Measurements from ENCODE around the gene ANO9. TPM values are rescaled to one million over a fixed set of nuclear protein-coding genes. Genes with fewer than 3 reads are reported as not detected.

Gene ANO9
- total RNA-seq, 6 donors from 2014 or later = 11.7 to 62.9 (median 18.8) TPM

DNA sequence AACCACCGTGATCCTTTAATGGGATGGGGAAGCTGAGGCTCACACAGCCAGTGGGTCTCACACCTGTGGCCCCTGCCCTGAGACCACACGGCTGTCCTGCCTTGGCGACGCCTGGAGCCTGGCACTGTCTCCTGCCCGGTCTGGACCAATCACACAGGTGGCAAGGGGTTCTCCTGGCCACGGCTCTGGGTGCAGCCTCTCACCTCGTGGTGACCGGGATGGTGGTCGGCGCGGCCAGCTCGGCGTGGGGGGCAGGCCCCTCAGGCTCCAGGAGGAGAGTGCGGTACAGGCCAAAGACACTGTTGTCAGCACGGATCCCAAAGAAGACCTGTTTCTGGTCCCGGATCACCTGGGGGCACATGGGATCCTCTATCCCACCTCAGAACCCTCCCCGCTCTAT, 8.7 kb downstream of the ANO9 start:
- 89 to 91% methylated on average over 3 to 17 of the region's 17 CpGs for WGBS, 2 donors
- ATAC-seq (ENCODE audit: low FRiP score in 2 of 2) (no peak), DNase-seq (peak in 1 of 2 donors; percentile 76)
- H3K27me3 ChIP-seq = no peaks in the 10 kb centered on the region
- TF ChIP-seq POLR2A (IDR thresholded peaks at IDR 0.05) (no peak), CTCF (IDR thresholded peaks at IDR 0.05) (no peak), POLR2AphosphoS5 (IDR thresholded peaks at IDR 0.05) (no peak), EP300 (IDR thresholded peaks at IDR 0.05) (no peak)
- no peaks in the 10 kb centered on the region for H3K36me3 ChIP-seq
- H3K4me1 ChIP-seq = no peaks in the 10 kb centered on the region
- no peaks in the 10 kb centered on the region for H3K9me3 ChIP-seq
- H3K4me3 ChIP-seq = no peak overlapping the region
- H3K27ac ChIP-seq = no peak overlapping the region

- DNase-seq = peak in 1 of 2 donors; percentile 68
- 95 to 96% methylated on average over 12 to 20 of the region's 20 CpGs for WGBS, 2 donors
Observed at GRCh38 chr11:432501-433100, 9.2 kb downstream of the ANO9 start.

GRCh38 chr11:431921-432320, 9.9 kb downstream of the ANO9 start:
- no peaks in the 10 kb centered on the region for H3K4me1 ChIP-seq
- H3K9me3 ChIP-seq = no peaks in the 10 kb centered on the region
- H3K4me3 ChIP-seq = no peak overlapping the region
- no peak for DNase-seq
- 87 to 90% methylated on average over 12 to 13 of the region's 13 CpGs for WGBS, 2 donors
- no peaks in the 10 kb centered on the region for H3K27me3 ChIP-seq
- H3K27ac ChIP-seq = no peak overlapping the region
- no peaks in the 10 kb centered on the region for H3K36me3 ChIP-seq
- no peak for TF ChIP-seq EP300 (IDR thresholded peaks at IDR 0.05)
- TF ChIP-seq CTCF (IDR thresholded peaks at IDR 0.05) = no peak
- TF ChIP-seq POLR2A (IDR thresholded peaks at IDR 0.05) = no peak
- no peak for TF ChIP-seq POLR2AphosphoS5 (IDR thresholded peaks at IDR 0.05)
- ATAC-seq (ENCODE audit: low FRiP score in 2 of 2) = no peak

More at GRCh38 chr11:432501-433100, 9.2 kb downstream of the ANO9 start:
- TF ChIP-seq POLR2AphosphoS5 (IDR thresholded peaks at IDR 0.05) (no peak), POLR2A (IDR thresholded peaks at IDR 0.05) (no peak), CTCF (IDR thresholded peaks at IDR 0.05) (no peak), EP300 (IDR thresholded peaks at IDR 0.05) (no peak)
- Histone ChIP-seq H3K27ac (no peak overlapping the region), H3K4me3 (no peak overlapping the region), H3K36me3 (no peaks in the 10 kb centered on the region), H3K4me1 (no peaks in the 10 kb centered on the region), H3K9me3 (no peaks in the 10 kb centered on the region), H3K27me3 (no peaks in the 10 kb centered on the region)
- no peak for ATAC-seq (ENCODE audit: low FRiP score in 2 of 2)

GRCh38 chr11:429931-430456, 11.8 kb downstream of the ANO9 start:
- 68 to 70% methylated on average over 2 to 14 of the region's 25 CpGs for WGBS, 2 donors
- ATAC-seq (ENCODE audit: low FRiP score in 2 of 2) (no peak), DNase-seq (peak in 1 of 2 donors; percentile 77)

DNA sequence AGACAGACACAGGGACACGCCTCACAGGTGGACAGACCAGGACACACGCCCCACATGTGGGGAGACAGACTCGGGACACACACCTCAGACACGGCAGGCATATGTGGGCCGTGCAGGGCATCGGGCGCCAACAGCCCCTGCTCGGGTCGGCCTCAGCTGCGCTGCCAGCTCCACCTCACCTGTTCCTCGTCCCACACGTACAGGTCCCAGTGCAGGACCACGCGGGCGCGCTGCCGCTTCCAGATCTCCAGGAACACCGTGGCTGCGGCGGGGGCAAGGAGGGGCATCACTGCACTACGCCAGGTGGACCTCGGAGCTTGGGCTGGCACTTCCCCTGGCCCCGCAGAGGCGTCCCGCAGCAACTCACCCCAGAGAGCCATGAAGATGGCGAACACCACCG, 12.4 kb downstream of the ANO9 start:
- Histone ChIP-seq H3K27me3 (no peaks in the 10 kb centered on the region), H3K4me1 (no peaks in the 10 kb centered on the region), H3K27ac (no peak overlapping the region), H3K9me3 (no peaks in the 10 kb centered on the region), H3K36me3 (no peaks in the 10 kb centered on the region), H3K4me3 (no peak overlapping the region)
- TF ChIP-seq CTCF (IDR thresholded peaks at IDR 0.05) (no peak), POLR2AphosphoS5 (IDR thresholded peaks at IDR 0.05) (no peak), EP300 (IDR thresholded peaks at IDR 0.05) (no peak), POLR2A (IDR thresholded peaks at IDR 0.05) (no peak)
- ATAC-seq (ENCODE audit: low FRiP score in 2 of 2) (peak in 1 of 2 donors; percentile 31), DNase-seq (peak in 1 of 2 donors; percentile 84)
- 90 to 91% methylated on average over 15 to 26 of the region's 27 CpGs for WGBS, 2 donors

More at GRCh38 chr11:429931-430456, 11.8 kb downstream of the ANO9 start:
- H3K4me3 ChIP-seq = no peak overlapping the region
- no peaks in the 10 kb centered on the region for H3K4me1 ChIP-seq
- no peaks in the 10 kb centered on the region for H3K9me3 ChIP-seq
- H3K27ac ChIP-seq = no peak overlapping the region
- TF ChIP-seq POLR2A (IDR thresholded peaks at IDR 0.05) = no peak
- H3K27me3 ChIP-seq = no peaks in the 10 kb centered on the region
- H3K36me3 ChIP-seq = no peaks in the 10 kb centered on the region

Measured in upper lobe of left lung (tissue), 6 donors.